HG03442 (cell line): ENCODE results near the gene STBD1.
"Not testable (repeated sequence)": the region's sequence is repeated elsewhere in the genome, so short reads cannot be mapped to it uniquely, and the experiment has no call there.

Experiments
- ATAC-seq: cut with Tn5 transposase; IDR thresholded peaks from one replicate; pipeline ENCODE4 v1.9.1; 2021; ENCODE audit warnings: mild to moderate bottlenecking, moderate library complexity; ENCODE audit not compliant: unreplicated experiment

STBD1 gene

GRCh38 chr4:76282941-76283689, 23.4 kb upstream of the STBD1 start:
- no peak for ATAC-seq

DNA sequence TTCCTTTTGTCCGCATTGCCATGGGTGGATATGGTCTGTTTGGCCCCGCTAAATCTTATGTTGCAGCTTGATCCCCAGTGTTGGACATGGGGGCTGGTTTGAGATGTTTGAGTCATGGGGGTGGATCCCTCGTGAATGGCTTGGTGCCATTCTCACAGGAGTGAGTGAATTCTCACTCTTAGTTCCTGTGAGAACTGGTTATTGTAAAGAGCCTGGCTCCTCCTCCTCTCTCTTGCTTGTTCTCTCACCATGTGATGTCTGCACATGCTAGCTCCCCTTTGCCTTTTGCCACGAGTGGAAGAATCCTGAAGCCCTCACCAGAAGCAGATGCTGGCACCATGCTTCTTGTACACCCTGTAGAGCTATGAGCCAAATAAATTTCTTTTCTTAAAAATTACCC, 22.6 kb upstream of the STBD1 start:
- ATAC-seq, result no peak

DNA sequence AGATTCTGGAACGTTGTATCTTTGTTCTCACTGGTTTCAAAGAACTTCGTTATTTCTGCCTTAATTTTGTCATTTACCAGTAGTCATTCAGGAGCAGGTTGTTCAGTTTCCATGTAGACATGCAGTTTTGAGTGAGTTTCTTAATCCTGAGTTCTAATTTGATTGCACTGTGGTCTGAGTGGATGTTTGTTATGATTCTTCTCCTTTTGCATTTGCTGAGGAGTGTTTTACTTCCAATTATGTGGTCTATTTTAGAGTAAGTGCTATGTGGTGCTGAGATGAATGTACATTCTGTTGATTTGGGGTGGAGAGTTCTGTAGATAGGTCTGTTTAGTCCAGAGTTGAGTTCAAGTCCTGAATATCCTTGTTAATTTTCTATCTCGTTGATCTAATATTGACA, 18.7 kb upstream of the STBD1 start:
- not testable (repeated sequence) for ATAC-seq

DNA sequence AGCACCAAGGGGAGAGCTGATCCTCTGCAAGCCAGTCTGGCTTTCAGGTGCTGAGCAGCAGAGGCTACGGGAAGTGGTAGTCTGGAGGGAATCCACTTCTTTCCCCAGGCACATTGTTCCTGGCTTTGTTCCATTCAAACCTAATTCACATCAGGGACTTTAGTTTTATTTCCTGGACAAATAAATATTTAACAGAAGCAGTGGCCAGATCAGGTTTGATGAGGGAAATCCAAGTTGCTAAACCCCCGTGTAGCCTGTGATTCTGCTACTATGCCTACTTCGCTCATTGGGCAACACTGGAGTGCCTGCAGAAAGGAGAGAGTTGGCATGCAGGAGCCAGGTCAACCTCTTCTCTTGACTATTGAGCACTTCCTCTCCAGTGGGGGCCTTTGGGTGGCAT, 13.8 kb upstream of the STBD1 start:
- no peak for ATAC-seq

- ATAC-seq, result no peak
Measured at GRCh38 chr4:76293772-76294171, 12.8 kb upstream of the STBD1 start.

GRCh38 chr4:76296286-76296820, 10.2 kb upstream of the STBD1 start:
- ATAC-seq, result no peak

DNA sequence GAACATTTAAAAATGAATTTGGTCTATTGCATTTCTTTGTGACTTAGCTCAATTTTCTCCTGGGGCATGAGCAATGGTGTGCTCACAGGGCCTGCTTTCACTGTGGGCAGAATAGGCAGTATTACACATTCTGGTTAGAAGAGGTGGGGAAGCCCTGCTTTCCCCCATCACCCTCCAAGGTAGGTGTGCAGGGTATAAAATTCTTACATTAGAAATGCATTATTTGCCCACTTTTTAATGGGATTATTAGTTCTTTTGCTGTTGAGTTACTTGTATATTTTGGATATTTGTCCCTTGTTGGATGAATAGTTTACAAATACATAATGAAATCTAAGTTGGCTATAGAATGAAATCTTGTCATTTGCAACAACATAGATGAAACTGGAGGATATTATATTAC, 8.3 kb upstream of the STBD1 start:
- no peak for ATAC-seq

DNA sequence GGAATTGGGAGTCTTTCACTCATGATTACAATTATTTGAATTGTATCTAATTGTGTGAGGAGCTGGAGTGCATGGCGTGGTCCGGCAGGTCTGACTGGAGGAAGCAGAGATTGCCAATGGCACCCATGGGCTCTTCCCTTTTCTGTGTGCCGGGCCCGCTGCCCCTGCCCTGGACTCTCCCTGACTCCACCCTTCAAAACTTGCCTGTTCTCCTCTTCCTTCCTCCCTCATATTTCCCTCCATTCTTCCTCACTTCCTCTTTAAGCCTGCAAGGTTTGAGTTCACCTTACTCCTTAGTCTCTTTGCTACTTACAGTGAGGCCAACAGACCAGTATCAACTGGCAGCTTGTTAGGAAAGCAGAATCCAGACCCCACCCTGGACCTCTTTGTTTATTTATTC, 6.5 kb upstream of the STBD1 start:
- no peak for ATAC-seq

DNA sequence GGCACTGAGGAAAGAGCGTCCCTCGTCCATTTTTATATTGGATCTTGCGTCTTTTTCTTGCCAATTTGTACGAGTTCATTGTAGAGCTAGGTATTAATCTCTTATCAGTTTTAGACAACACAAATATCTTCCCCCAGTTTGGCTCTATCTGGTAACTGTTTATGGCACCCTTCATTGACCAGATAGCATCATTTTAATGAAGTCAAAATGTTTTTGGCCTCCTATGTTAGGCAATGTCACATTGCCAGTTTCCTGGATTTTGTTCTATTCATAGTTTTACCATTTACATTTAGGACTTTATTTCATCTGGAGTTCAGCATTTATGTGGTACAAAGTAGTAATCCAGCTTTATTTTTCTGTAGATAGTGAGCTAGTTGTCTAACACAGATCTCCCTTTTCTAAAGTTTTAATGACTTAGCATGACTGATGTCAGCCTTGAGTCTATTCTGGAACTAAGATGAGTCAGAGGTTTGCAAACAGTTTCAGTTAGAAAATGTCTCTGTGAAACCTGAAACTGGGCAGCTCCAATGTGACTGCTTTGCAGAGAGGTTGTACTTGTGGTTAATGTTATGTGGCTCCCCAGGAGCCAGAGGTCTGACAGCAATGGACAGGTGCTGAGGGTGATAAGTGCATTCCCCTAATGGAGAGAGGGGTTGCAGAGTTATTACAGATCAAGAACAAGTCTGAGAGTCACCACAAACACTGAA, 5.3 kb upstream of the STBD1 start:
- peak; percentile 99 for ATAC-seq

DNA sequence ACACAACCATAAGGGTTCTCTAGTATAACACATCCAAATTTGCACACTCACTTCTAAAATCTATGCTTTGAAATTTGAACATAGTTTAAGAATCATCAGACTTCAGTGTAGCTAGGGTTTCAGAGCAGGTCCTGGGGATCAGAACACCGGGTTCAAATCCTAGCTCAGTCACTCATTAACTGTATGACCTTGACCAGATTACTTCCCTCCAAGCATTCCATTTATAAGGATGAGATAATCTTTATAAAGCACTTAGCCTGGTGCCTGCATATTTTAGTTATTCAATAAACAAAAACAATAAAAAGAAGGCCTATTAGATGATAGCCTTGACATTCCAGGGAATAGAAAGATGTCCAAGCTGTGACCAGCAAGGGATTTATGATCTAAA, 4.8 kb upstream of the STBD1 start:
- no peak for ATAC-seq

GRCh38 chr4:76302826-76303438, 3.6 kb upstream of the STBD1 start:
- no peak for ATAC-seq

GRCh38 chr4:76305033-76305687, 1.4 kb upstream of the STBD1 start:
- no peak for ATAC-seq

DNA sequence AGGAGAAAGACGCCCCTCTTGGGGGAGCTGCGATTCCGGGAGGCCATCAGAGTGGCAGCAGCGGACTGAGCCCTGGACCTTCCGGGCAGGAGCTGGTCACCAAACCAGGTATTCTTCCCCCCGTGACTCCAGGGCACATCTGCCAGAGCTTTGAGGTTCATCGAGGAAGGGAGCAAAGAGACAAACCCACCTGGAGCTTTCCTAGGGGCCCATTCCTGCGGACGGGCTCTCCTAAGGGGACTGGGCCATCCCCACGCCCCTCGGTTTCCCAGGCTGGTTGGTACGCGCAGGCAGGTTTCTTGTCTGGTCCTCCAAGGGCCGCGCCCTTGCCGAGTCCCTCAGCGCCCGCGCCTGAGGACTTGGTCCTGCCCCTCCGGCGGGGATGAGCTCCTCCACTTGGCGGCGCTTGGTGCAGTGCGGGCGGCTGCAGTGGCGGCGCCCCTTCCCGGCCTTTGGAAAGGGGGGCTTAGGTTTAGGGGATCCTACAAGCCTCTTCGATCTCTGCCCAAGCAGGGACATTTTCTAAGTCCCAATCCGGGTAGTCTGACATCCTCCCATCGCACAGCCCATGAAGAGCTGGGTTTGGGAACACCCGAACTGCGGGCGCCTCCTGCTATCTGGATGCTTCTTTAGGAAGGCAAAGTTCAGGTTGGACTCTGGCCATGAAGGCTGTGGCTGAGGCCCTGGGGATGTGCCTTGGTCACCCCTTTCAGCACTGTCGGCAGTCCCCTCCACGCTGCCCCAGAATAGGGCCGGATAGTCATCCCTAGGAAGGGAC, 538 bp downstream of the STBD1 start:
- no peak for ATAC-seq

DNA sequence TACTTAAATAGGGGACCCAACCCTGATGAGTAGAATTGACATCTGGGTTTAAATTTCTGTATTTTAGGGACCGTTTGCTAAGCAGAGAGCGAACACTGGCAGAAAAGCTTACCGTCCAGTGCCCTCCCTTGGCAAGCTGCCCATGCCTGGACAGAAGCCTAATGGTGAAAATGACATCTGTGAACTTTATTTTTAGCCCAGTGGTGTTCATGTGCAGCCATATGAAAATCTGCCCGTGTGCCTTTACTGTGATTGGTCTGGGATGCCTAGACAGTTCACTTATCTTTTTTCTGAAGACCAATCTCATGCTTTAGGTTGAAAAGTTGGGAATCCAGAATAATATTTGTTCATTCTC, 1.1 kb downstream of the STBD1 start:
- ATAC-seq, result no peak

- ATAC-seq, result no peak
Measured at GRCh38 chr4:76308548-76308947, 2.0 kb downstream of the STBD1 start.

- ATAC-seq, result no peak
Measured at GRCh38 chr4:76309939-76310550, 3.5 kb downstream of the STBD1 start.

DNA sequence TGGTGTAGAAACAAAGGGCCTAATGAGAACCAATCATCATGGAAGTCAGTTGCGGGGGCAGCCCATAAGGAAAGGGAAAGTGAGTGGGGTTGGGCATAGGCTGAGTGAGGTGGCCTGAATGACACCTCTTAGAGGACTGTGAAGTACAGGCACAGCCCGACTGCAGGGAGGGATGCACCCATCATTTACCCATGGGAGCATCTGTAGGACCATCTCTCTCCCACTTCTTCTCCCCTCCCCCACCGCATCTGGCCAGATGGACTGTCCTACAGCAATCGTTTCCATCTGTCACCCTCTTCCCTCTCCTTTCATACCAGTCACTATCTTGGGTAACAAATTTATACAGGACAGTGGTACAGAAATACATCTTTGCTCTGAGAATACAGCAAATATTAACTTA, 4.2 kb downstream of the STBD1 start:
- ATAC-seq, result no peak

DNA sequence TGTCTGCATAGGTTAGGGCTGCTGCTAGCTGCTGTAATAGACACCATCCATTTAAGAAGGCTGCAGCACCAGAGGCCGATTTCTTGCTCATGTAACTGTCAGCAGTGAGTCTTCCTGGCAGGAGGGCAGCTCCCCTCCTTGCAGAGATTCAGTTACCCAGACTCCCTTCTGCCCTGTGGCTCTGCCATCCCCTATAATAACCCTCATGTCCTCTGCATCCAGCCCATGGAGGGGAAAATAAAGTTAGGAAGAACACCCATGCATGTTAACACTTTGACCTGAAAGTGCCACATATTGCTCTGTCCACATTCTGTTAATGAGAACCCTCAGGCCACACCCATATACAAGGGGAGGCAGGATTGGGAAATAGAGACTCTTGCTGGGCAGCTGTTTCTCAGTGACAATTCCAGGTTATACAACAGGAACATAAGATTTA, 5.4 kb downstream of the STBD1 start:
- no peak for ATAC-seq

DNA sequence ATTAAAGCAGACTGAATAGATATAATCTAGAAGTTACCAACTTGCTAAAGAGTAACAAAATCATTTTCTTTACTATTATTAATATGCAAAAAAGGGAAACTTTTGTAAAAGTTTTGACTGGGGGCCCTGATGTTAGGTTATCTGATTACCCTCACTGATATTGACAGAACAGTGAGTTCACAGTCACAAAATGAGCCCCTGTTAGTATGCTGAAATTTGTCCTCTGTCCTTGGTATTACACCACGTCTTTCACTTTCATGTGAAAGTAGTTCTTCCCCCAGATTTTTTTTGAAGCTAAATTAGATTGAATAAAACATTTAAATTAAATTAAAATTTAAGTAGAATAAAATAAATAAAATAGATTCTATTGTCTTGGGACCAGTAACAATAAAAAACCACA, 5.9 kb downstream of the STBD1 start:
- ATAC-seq, result no peak

GRCh38 chr4:76313547-76313946, 7.0 kb downstream of the STBD1 start:
- ATAC-seq, result no peak
